ENCODE results near the gene ETDC.

DNA sequence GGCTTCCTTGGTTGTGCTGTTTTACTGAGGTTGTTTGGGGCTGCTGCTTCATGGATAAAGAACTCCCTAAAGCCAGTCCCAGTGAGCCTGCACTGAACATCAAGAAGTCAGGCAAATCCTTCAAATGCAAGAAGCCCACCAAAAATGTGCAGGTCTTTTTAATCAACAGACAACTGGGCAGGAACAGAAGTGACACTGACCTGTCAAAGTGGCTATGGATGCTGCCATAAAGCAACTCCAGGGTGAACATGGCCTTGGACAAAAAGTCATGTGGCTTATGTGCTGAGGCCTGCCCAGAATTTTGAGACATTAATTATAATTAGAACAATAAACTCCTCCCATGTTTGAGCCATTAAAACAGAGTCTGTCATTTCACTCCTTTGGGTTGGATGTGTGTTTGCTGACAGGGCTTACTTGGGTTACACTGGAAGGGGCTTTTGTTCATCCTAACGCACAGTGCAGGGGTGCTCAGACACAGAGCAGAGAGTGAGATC, at the start of gene ETDC:
- TF ChIP-seq, protein P1, sequence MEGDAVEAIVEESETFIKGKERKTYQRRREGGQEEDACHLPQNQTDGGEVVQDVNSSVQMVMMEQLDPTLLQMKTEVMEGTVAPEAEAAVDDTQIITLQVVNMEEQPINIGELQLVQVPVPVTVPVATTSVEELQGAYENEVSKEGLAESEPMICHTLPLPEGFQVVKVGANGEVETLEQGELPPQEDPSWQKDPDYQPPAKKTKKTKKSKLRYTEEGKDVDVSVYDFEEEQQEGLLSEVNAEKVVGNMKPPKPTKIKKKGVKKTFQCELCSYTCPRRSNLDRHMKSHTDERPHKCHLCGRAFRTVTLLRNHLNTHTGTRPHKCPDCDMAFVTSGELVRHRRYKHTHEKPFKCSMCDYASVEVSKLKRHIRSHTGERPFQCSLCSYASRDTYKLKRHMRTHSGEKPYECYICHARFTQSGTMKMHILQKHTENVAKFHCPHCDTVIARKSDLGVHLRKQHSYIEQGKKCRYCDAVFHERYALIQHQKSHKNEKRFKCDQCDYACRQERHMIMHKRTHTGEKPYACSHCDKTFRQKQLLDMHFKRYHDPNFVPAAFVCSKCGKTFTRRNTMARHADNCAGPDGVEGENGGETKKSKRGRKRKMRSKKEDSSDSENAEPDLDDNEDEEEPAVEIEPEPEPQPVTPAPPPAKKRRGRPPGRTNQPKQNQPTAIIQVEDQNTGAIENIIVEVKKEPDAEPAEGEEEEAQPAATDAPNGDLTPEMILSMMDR (conservative IDR thresholded peaks at IDR 0.05; ENCODE audit: low read depth in 2 of 2) = no peak
- TF ChIP-seq EZH2 (IDR thresholded peaks at IDR 0.05; ENCODE audit: low read depth, unreplicated experiment) = no peak
- TF ChIP-seq REST (IDR thresholded peaks at IDR 0.05; ENCODE audit: unreplicated experiment) = no peak
- no peak for TF ChIP-seq EZH2phosphoT487 (IDR thresholded peaks at IDR 0.05; ENCODE audit: unreplicated experiment)
- TF ChIP-seq POLR2AphosphoS5 (IDR thresholded peaks at IDR 0.05; ENCODE audit: low read depth) = no peak
- TF ChIP-seq NANOG (IDR thresholded peaks at IDR 0.05; ENCODE audit: borderline replicate concordance) = no peak

Data from GM23338 (cell line).